Gastrocnemius medialis (tissue), 4 donors: ENCODE measurements around the gene VRK2. TPM values are rescaled to one million over a fixed set of nuclear protein-coding genes. Genes with fewer than 3 reads are reported as not detected.

Experiments used
- ATAC-seq, 2 donors: fragments of 150-250 bp; one replicate each; pipeline ENCODE4 v1.9.1; 2016
- DNase-seq, 2 donors: peaks; one replicate each; pipeline ENCODE4 v3.0.0-alpha.2; 2019
- H3K27ac ChIP-seq, 4 donors: fragments of 200-600 bp; sonication (generic); 1 replicate in 1 of 4; 2 replicates in 3 of 4; pipeline ENCODE4 v1.5.1; 2016 to 2018; ENCODE audit warnings: mild to moderate bottlenecking in 2 of 4, moderate library complexity in 1 of 4
- H3K27me3 ChIP-seq, 3 donors: fragments of 200-600 bp; sonication (generic) in 2 of 3; 1 replicate in 1 of 3; 2 replicates in 2 of 3; pipeline versions ENCODE4 v1.5.1 to v1.6.0; 2016 to 2019; ENCODE audit warnings: mild to moderate bottlenecking in 1 of 3, moderate library complexity in 1 of 3
- H3K36me3 ChIP-seq, 2 donors: fragments of 200-600 bp; sonication (generic) in 1 of 2; one replicate each; pipeline ENCODE4 v1.5.1; 2017 to 2018
- H3K4me1 ChIP-seq, 2 donors: fragments of 200-600 bp; sonication (generic) in 1 of 2; one replicate each; pipeline ENCODE4 v1.5.1; 2016 to 2017; ENCODE audit warnings: mild to moderate bottlenecking in 2 of 2
- H3K4me3 ChIP-seq, 4 donors: fragments of 200-600 bp; sonication (generic) in 3 of 4; 1 replicate in 1 of 4; 2 replicates in 3 of 4; pipeline ENCODE4 v1.5.1; 2016 to 2019; ENCODE audit warnings: mild to moderate bottlenecking in 2 of 4
- H3K9me3 ChIP-seq, 3 donors: fragments of 200-600 bp; sonication (generic) in 2 of 3; 1 replicate in 1 of 3; 2 replicates in 2 of 3; pipeline ENCODE4 v1.5.1; 2016 to 2019
- CTCF ChIP-seq, 5 experiments: fragments of 450-650 bp in 3 of 5; fragments of 200-600 bp in 2 of 5; sonication (generic) in 2 of 5; IDR thresholded peaks in 4 of 5; conservative IDR thresholded peaks in 1 of 5; 1 replicate in 4 of 5; 2 replicates in 1 of 5; pipeline ENCODE4 v1.5.1; 2016 to 2019; ENCODE audit warnings: antibody characterized with exemption in 5 of 5, mild to moderate bottlenecking in 3 of 5, moderate library complexity in 3 of 5
- POLR2A ChIP-seq, 2 donors: fragments of 450-650 bp; IDR thresholded peaks; one replicate each; pipeline ENCODE4 v1.6.1; 2017; ENCODE audit warnings: antibody characterized with exemption in 2 of 2, mild to moderate bottlenecking in 2 of 2, moderate library complexity in 2 of 2
- in situ Hi-C, 4 donors: fragments of 200-750 bp; cut with MboI; loops; one replicate each; pipeline versions ENCODE4 v1.15.0 to v1.8.0; 2017; ENCODE audit warnings: low sequenced_read_pairs in 4 of 4
- intact Hi-C: fragments of 100-400 bp; cut with DNase I; formaldehyde crosslinking; loops from one replicate; pipeline ENCODE4 v1.15.1; 2023; ENCODE audit warnings: low total_unique reads
- total RNA-seq, 4 donors: library from RNA; depleted of rRNA; stranded (reverse); fragments of >200 nt; gene quantifications; one replicate each; pipeline versions ENCODE4 v1.1.0 to v1.2.3, GENCODE V29; 2016

Gene VRK2
- total RNA-seq, 4 donors from 2014 or later: 12.3 to 24.5 (median 21.2) TPM

GRCh38 chr2:58019229-58019628 is 27.4 kb upstream of the VRK2 start:
- Histone ChIP-seq H3K27me3 (no peaks in the 10 kb centered on the region), H3K4me1 (no peaks in the 10 kb centered on the region), H3K4me3 (no peak overlapping the region), H3K36me3 (no peaks in the 10 kb centered on the region), H3K27ac (no peak overlapping the region), H3K9me3 (no peaks in the 10 kb centered on the region)
- TF ChIP-seq CTCF (IDR thresholded peaks at IDR 0.05 in 4 of 5, conservative IDR thresholded peaks at IDR 0.05 in 1 of 5): no peak
- TF ChIP-seq POLR2A (IDR thresholded peaks at IDR 0.05): no peak
- intact Hi-C loops (no loop called here), in situ Hi-C loops (no loop called here)
- DNase-seq (no peak), ATAC-seq (no peak)

GRCh38 chr2:58025150-58025933 is 21.3 kb upstream of the VRK2 start:
- no peaks in the 10 kb centered on the region for H3K4me1 ChIP-seq
- intact Hi-C loops: no loop called here
- no peaks in the 10 kb centered on the region for H3K36me3 ChIP-seq
- no peaks in the 10 kb centered on the region for H3K27me3 ChIP-seq
- H3K27ac ChIP-seq: no peak overlapping the region
- TF ChIP-seq POLR2A (IDR thresholded peaks at IDR 0.05): no peak
- TF ChIP-seq CTCF (IDR thresholded peaks at IDR 0.05 in 4 of 5, conservative IDR thresholded peaks at IDR 0.05 in 1 of 5): no peak
- in situ Hi-C loops: no loop called here
- no peak overlapping the region for H3K4me3 ChIP-seq
- DNase-seq: no peak
- ATAC-seq: no peak
- H3K9me3 ChIP-seq: no peaks in the 10 kb centered on the region

GRCh38 chr2:58027029-58027428 is 19.6 kb upstream of the VRK2 start:
- no peaks in the 10 kb centered on the region for H3K27me3 ChIP-seq
- H3K27ac ChIP-seq: no peak overlapping the region
- DNase-seq (no peak), ATAC-seq (no peak)
- no peaks in the 10 kb centered on the region for H3K9me3 ChIP-seq
- H3K4me1 ChIP-seq: no peaks in the 10 kb centered on the region
- TF ChIP-seq CTCF (IDR thresholded peaks at IDR 0.05 in 4 of 5, conservative IDR thresholded peaks at IDR 0.05 in 1 of 5) (no peak), POLR2A (IDR thresholded peaks at IDR 0.05) (no peak)
- H3K36me3 ChIP-seq: no peaks in the 10 kb centered on the region
- no peak overlapping the region for H3K4me3 ChIP-seq
- intact Hi-C loops: no loop called here
- in situ Hi-C loops: no loop called here

GRCh38 chr2:58030771-58031170 is 15.8 kb upstream of the VRK2 start:
- Histone ChIP-seq H3K9me3 (no peaks in the 10 kb centered on the region), H3K27me3 (no peaks in the 10 kb centered on the region), H3K4me1 (no peaks in the 10 kb centered on the region), H3K27ac (no peak overlapping the region), H3K4me3 (no peak overlapping the region), H3K36me3 (no peaks in the 10 kb centered on the region)
- in situ Hi-C loops: no loop called here
- intact Hi-C loops: no loop called here
- ATAC-seq (no peak), DNase-seq (no peak)
- TF ChIP-seq POLR2A (IDR thresholded peaks at IDR 0.05) (no peak), CTCF (IDR thresholded peaks at IDR 0.05 in 4 of 5, conservative IDR thresholded peaks at IDR 0.05 in 1 of 5) (no peak)
